GM13977 (cell line): ENCODE data around the gene HSBP1L1.
"Not testable (repeated sequence)": the region's sequence is repeated elsewhere in the genome, so short reads cannot be mapped to it uniquely, and the experiment has no call there.

Source experiments
- DNase-seq: peaks from one replicate; pipeline ENCODE4 v3.0.0; 2012; ENCODE audit warnings: low spot score
- in situ Hi-C: fragments of 300-500 bp; cut with MboI; formaldehyde crosslinking; loops from one replicate; pipeline ENCODE4 v1.12.0; 2022; ENCODE audit warnings: low sequenced_read_pairs, low pct_unique_long_range_greater_than_20kb, mixed read lengths, inconsistent platforms; ENCODE audit not compliant: unreplicated experiment
- TF ChIP-seq, protein P1 (sequence below): IDR thresholded peaks from 2 replicates; pipeline ENCODE4 v1.5.1; 2012; ENCODE audit warnings: mild to moderate bottlenecking, control low read depth; ENCODE audit not compliant: insufficient read depth; ENCODE audit errors: extremely low read depth, missing control alignments

The HSBP1L1 gene

DNA sequence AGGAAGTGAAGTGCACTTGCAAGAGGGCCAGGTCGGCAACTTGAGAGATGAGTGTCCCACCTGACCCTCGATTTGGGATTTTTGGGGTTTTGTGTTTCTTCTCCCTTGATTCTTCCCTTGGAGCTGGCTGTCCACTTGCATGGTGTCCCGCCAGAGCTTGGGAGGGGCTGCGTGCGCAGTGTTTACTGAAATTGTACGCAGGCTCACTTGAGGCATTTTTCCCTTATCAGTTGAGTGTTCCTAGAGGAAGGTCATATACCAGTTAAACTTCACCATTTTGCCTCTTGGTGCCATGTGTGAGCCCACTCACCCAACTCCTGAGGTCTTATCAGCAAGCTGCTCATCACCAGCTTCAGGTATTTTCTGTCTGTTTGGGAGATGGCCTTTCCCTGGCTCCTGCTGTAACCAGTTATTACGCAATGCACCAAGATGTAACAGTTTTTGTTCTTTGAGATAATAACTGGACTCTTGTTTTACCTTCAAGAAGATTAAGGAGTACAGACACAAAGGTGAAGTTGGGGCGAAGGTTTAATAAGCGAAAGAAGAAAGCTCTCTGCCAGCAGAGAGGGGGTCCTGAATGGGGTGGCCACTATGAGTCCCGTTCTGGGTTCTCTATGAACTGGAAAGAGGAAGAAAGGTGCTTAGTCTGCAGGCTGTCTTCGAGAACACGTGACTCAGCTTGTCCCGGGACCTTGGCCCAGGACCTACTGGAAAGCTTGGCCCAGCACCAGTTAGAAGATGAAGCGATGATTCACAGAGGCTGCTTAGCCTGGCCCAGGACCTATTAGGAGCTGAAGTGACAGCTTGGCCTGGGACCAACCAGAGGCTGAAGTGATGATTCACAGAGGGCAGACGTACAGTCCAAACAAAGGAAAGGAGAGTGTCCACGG, 45.5 kb downstream of the HSBP1L1 start:
- no peak for DNase-seq
- TF ChIP-seq, protein P1, sequence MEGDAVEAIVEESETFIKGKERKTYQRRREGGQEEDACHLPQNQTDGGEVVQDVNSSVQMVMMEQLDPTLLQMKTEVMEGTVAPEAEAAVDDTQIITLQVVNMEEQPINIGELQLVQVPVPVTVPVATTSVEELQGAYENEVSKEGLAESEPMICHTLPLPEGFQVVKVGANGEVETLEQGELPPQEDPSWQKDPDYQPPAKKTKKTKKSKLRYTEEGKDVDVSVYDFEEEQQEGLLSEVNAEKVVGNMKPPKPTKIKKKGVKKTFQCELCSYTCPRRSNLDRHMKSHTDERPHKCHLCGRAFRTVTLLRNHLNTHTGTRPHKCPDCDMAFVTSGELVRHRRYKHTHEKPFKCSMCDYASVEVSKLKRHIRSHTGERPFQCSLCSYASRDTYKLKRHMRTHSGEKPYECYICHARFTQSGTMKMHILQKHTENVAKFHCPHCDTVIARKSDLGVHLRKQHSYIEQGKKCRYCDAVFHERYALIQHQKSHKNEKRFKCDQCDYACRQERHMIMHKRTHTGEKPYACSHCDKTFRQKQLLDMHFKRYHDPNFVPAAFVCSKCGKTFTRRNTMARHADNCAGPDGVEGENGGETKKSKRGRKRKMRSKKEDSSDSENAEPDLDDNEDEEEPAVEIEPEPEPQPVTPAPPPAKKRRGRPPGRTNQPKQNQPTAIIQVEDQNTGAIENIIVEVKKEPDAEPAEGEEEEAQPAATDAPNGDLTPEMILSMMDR, result no peak

DNA sequence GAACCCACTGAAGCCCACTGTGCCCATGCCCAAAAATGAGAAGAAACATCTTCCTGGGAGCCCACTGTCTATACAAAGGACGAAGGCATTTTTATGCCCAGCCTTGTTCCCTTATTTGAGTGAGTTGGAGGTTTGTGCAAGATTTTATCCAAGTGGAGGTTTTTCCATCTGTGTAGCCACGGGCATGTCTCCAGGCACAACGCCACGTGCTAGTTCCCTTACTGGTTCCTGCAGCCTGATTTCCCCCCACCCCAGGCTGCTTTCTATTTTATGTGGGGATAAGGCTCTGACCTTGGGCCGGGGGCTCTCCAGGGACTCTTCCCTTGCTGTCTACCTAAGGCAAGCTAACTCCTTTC, 46.1 kb downstream of the HSBP1L1 start:
- in situ Hi-C loops, result no loop called here
- TF ChIP-seq, protein P1, result no peak
- DNase-seq, result no peak

More for the DNA sequence above, 45.5 kb downstream of the HSBP1L1 start:
- in situ Hi-C loops, result no loop called here

DNA sequence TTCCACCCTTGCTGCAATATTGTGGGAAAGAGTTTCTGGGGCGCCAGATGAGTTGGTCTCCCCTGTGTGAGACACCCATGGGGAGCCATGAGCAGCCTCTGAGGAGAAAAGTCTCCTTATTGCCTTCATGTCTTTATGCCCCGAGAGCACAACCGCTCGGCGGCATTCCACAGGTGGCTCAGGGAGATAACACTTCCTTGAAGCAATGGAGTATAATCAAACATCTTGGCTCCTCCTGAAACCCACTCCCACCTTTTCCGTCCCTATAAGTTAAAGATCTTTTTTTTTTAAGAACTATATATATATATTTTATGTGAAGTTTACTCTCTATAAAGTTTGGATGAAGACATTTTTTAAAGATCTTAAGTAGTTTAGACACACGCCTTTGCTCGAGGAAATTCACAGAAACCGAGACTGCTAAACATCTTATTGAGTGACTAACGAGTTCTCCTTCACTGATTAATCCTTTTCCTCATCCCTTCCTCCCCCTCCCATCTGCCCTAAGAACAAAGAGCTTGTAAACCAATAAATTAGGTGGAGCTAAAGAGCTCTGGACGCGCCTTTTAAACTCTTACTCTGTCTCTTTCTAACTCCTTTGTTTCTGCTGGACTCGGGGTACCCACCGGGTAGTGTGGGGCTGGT, 47.2 kb downstream of the HSBP1L1 start:
- in situ Hi-C loops, DNase-seq: not testable (repeated sequence)

DNA sequence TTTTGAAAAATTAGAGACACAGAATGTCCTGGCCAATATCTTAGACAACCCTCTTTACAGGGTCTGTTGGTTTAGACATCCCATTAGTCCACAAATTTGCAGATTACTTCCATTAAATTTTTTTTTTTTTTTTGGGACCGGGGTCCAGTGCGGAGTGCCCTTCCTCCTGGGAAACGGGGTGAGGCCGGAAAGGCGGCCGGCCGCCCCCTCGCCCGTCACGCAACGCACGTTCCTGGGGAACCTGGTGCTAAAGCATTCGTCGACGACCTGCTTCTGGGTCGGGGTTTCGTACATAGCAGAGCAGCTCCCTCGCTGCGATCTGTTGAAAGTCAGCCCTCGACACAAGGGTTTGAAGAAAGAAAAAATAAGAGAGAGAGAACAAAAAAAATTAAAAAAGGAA, 48.3 kb downstream of the HSBP1L1 start:
- in situ Hi-C loops, result no loop called here
- TF ChIP-seq, protein P1, result no peak
- DNase-seq, result no peak
